Thoracic aorta (tissue), 2 donors: ENCODE data around the gene COL13A1. TPM values are rescaled to one million over a fixed set of nuclear protein-coding genes. Genes with fewer than 3 reads are reported as not detected.

Experiments used
- ATAC-seq: fragments of 150-250 bp; one replicate; pipeline ENCODE4 v1.8.0; 2017; ENCODE audit warnings: low read depth; ENCODE audit not compliant: insufficient number of reproducible peaks, low FRiP score
- DNase-seq: peaks from one replicate; pipeline ENCODE4 v3.0.0-alpha.2; 2020; ENCODE audit warnings: low spot score
- H3K27ac ChIP-seq, 2 donors: fragments of 200-600 bp; sonication (generic); 1 replicate in 1 of 2; 2 replicates in 1 of 2; pipeline ENCODE4 v1.5.1; 2016; ENCODE audit warnings: mild to moderate bottlenecking in 2 of 2, moderate library complexity in 2 of 2
- H3K27me3 ChIP-seq: fragments of 200-600 bp; sonication (generic); replicated peaks from 2 replicates; pipeline ENCODE4 v1.6.0; 2016; ENCODE audit warnings: mild to moderate bottlenecking; ENCODE audit not compliant: insufficient read depth
- H3K36me3 ChIP-seq: fragments of 200-600 bp; sonication (generic); one replicate; pipeline ENCODE4 v1.5.1; 2016
- H3K4me1 ChIP-seq, 2 donors: fragments of 200-600 bp; sonication (generic); 1 replicate in 1 of 2; 2 replicates in 1 of 2; pipeline versions ENCODE4 v1.5.1 to v1.6.0; 2016; ENCODE audit warnings: low read depth in 2 of 2, mild to moderate bottlenecking in 1 of 2; ENCODE audit not compliant: control insufficient read depth in 1 of 2
- H3K4me3 ChIP-seq: fragments of 200-600 bp; sonication (generic); 2 replicates; pipeline ENCODE4 v1.5.1; 2016; ENCODE audit warnings: mild to moderate bottlenecking
- H3K9me3 ChIP-seq: fragments of 200-600 bp; sonication (generic); 2 replicates; pipeline ENCODE4 v1.5.1; 2016
- total RNA-seq, 2 donors: library from RNA; depleted of rRNA; stranded (reverse); fragments of >200 nt; gene quantifications; one replicate each; pipeline versions ENCODE4 v1.1.0 to v1.2.3, GENCODE V29; 2016
- TF ChIP-seq, protein P1 (sequence below): fragments of 200-600 bp; sonication (generic); IDR thresholded peaks from one replicate; pipeline ENCODE4 v1.5.1; 2019; ENCODE audit warnings: antibody characterized with exemption

Gene COL13A1
- total RNA-seq, 2 donors from 2014 or later: 23.1 to 34.1 TPM

- peak; percentile 19 for DNase-seq
Measured at GRCh38 chr10:69914398-69915214, 112.9 kb downstream of the COL13A1 start.

DNA sequence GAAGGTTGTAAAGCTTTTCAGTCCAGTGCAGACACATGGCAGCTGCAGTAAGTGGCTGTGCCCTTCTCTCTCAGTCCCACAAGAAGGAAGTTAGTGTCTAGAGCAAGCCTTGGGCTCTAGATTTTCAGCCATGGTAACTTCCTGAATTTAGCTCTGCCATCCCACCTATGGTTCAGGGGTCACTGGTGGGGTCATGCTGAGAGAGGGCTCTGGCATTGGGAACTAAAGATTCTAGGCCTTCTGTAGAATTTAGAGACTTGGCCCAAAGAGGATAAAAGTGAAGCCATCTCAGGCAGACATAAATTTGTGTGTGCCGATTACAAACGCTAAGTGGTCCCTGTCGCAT is 113.5 kb downstream of the COL13A1 start:
- Histone ChIP-seq H3K27me3 (no peaks in the 10 kb centered on the region), H3K9me3 (no peaks in the 10 kb centered on the region), H3K27ac (no peak overlapping the region), H3K4me1 (peaks cover 26 to 51% of the 10 kb centered on the region in 2 donors), H3K4me3 (no peak overlapping the region), H3K36me3 (no peaks in the 10 kb centered on the region)
- DNase-seq (no peak), ATAC-seq (no peak)
- TF ChIP-seq, protein P1, sequence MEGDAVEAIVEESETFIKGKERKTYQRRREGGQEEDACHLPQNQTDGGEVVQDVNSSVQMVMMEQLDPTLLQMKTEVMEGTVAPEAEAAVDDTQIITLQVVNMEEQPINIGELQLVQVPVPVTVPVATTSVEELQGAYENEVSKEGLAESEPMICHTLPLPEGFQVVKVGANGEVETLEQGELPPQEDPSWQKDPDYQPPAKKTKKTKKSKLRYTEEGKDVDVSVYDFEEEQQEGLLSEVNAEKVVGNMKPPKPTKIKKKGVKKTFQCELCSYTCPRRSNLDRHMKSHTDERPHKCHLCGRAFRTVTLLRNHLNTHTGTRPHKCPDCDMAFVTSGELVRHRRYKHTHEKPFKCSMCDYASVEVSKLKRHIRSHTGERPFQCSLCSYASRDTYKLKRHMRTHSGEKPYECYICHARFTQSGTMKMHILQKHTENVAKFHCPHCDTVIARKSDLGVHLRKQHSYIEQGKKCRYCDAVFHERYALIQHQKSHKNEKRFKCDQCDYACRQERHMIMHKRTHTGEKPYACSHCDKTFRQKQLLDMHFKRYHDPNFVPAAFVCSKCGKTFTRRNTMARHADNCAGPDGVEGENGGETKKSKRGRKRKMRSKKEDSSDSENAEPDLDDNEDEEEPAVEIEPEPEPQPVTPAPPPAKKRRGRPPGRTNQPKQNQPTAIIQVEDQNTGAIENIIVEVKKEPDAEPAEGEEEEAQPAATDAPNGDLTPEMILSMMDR: no peak

More at GRCh38 chr10:69914398-69915214, 112.9 kb downstream of the COL13A1 start:
- TF ChIP-seq, protein P1: peak; percentile 98
- Histone ChIP-seq H3K9me3 (no peaks in the 10 kb centered on the region), H3K27me3 (no peaks in the 10 kb centered on the region), H3K4me3 (no peak overlapping the region), H3K4me1 (peaks cover 26 to 57% of the 10 kb centered on the region in 2 donors), H3K36me3 (no peaks in the 10 kb centered on the region), H3K27ac (no peak overlapping the region)
- ATAC-seq: peak; percentile 39

- no peak for DNase-seq
- ATAC-seq: no peak
- Histone ChIP-seq H3K4me3 (no peak overlapping the region), H3K27ac (no peak overlapping the region), H3K36me3 (no peaks in the 10 kb centered on the region), H3K27me3 (no peaks in the 10 kb centered on the region), H3K9me3 (no peaks in the 10 kb centered on the region), H3K4me1 (peaks cover 19 to 42% of the 10 kb centered on the region in 2 donors)
- TF ChIP-seq, protein P1: no peak
Measured at GRCh38 chr10:69916118-69916517, 114.4 kb downstream of the COL13A1 start.

DNA sequence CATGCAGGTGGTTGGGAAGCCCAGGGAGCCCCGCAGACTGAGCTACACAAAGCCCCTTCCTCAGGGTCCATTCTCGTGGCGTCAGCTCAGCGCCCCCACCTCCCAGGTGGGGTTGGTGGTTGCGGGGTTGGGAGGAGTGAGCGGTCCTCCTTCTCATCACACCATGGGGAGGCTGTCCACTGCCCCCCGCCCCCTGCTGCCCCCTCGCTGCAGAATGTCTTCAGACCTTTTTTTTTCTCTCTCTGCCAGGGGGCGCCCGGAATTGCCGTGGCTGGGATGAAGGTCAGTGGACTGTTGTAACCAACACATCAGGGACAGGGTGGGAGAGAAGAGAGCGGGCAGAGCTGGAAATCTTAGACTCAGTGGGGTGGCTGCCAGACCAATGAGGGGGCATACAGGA is 116.3 kb downstream of the COL13A1 start:
- H3K36me3 ChIP-seq: peaks cover 2% of the 10 kb centered on the region
- no peak overlapping the region for H3K27ac ChIP-seq
- DNase-seq: no peak
- no peaks in the 10 kb centered on the region for H3K27me3 ChIP-seq
- no peaks in the 10 kb centered on the region for H3K9me3 ChIP-seq
- H3K4me3 ChIP-seq: no peak overlapping the region
- H3K4me1 ChIP-seq: peaks cover 2 to 22% of the 10 kb centered on the region in 2 donors
- TF ChIP-seq, protein P1: no peak
- ATAC-seq: no peak

GRCh38 chr10:69919250-69919649 is 117.5 kb downstream of the COL13A1 start:
- TF ChIP-seq, protein P1: no peak
- no peak overlapping the region for H3K4me3 ChIP-seq
- DNase-seq: no peak
- no peaks in the 10 kb centered on the region for H3K27me3 ChIP-seq
- H3K36me3 ChIP-seq: peaks cover 3% of the 10 kb centered on the region
- H3K9me3 ChIP-seq: no peaks in the 10 kb centered on the region
- peaks cover 0 to 10% of the 10 kb centered on the region in 2 donors for H3K4me1 ChIP-seq
- H3K27ac ChIP-seq: no peak overlapping the region
- no peak for ATAC-seq
